ENCODE data around the gene VPS13D. TPM values are rescaled to one million over a fixed set of nuclear protein-coding genes. Genes with fewer than 3 reads are reported as not detected.

VPS13D gene
- total and polyA plus RNA-seq, 10 of the 15 experiments (the other 5 are each of a cell fraction or from before 2014, with no cell fraction given), result 1.4 to 16.9 (median 8.5) TPM

GRCh38 chr1:12202577-12202976 lies 27.3 kb upstream of the VPS13D start:
- H3K36me3 ChIP-seq (ENCODE audit: control insufficient read depth in 2 of 2, insufficient read depth in 2 of 2, low read length in 1 of 2), result peaks cover 13 to 35% of the 10 kb centered on the region in 2 experiments; a peak in 3 of 4 replicates
- ChIA-PET RAD21 (ENCODE audit: unreplicated experiment) (interaction anchor here (1.0 to 12.7 kb wide), 7 partner anchors 19 to 77 kb away, joined by 3 to 116 read pairs (median 8); no protein-coding TSS in a partner anchor), SMC1A (ENCODE audit: uncharacterized antibody, unreplicated experiment) (interaction anchor here (0.6 to 16.0 kb wide), 10 partner anchors 18 to 165 kb away, joined by 3 to 191 read pairs (median 5); no protein-coding TSS in a partner anchor), CTCF (interaction anchor here (1.0 to 8.5 kb wide), 5 partner anchors 20 to 77 kb away, joined by 3 to 104 read pairs (median 4); no protein-coding TSS in a partner anchor), POLR2A (interaction anchor here (1.1 to 6.0 kb wide), 4 partner anchors 36 to 53 kb away, joined by 3 to 53 read pairs (median 5); partner anchors contain the start of gene TNFRSF1B)
- H4K20me1 ChIP-seq (ENCODE audit: control insufficient read depth, insufficient read depth), result no peaks in the 10 kb centered on the region
- H3K9ac ChIP-seq (ENCODE audit: control insufficient read depth, insufficient read depth, low read length), result no peak overlapping the region
- TF ChIP-seq JUNB (IDR thresholded peaks at IDR 0.05) (no peak), RELA (IDR thresholded peaks at IDR 0.05; ENCODE audit: borderline replicate concordance, partially characterized antibody) (no peak), ZNF384 (IDR thresholded peaks at IDR 0.05; ENCODE audit: borderline replicate concordance, low read depth, low read length) (no peak)
- H3K27ac ChIP-seq (ENCODE audit: control insufficient read depth, insufficient read depth), result no peak overlapping the region
- H2AFZ ChIP-seq (ENCODE audit: control insufficient read depth, low read depth, low read length), result no peak overlapping the region
- FAIRE-seq (no peak), ATAC-seq (no peak), DNase-seq (ENCODE audit: low read depth, low spot score) (no peak)
- in situ Hi-C loops (cut with MboI) (no loop called here), intact Hi-C loops (cut with micrococcal nuclease; ENCODE audit: unreplicated experiment) (loop anchor here (10.0 kb wide), 1 partner anchor 218 kb away; the partner anchor contains the start of gene MFN2)
- H3K79me2 ChIP-seq (ENCODE audit: control insufficient read depth, insufficient read depth, low read length), result no peaks in the 10 kb centered on the region
- H3K4me3 ChIP-seq, result no peak overlapping the region
- no peak overlapping the region for H3K4me2 ChIP-seq (ENCODE audit: control insufficient read depth, insufficient read depth)
- no peaks in the 10 kb centered on the region; the same call in 2 of the 3 replicates for H3K9me3 ChIP-seq (replicated peaks; ENCODE audit: control insufficient read depth, insufficient read depth, low read length)
- BruUV-seq (replicated peaks), result no TSS peak
- WGBS (ENCODE audit: insufficient coverage, insufficient replicate concordance, low lambda C conversion rate, missing lambda C conversion rate), result 94% methylated on average over 4 of the region's 4 CpGs
- no peaks in the 10 kb centered on the region for H3K27me3 ChIP-seq (replicated peaks in 1 of 2; ENCODE audit: control insufficient read depth in 2 of 2, insufficient read depth in 2 of 2, low read length in 1 of 2)
- peaks cover 49% of the 10 kb centered on the region for H3K4me1 ChIP-seq (ENCODE audit: control insufficient read depth, insufficient read depth, low read length)

GRCh38 chr1:12203216-12204007 lies 26.4 kb upstream of the VPS13D start:
- H3K4me3 ChIP-seq, result no peak overlapping the region
- BruUV-seq (replicated peaks), result no TSS peak
- H3K9ac ChIP-seq (ENCODE audit: control insufficient read depth, insufficient read depth, low read length), result no peak overlapping the region
- H3K4me2 ChIP-seq (ENCODE audit: control insufficient read depth, insufficient read depth), result no peak overlapping the region
- H3K79me2 ChIP-seq (ENCODE audit: control insufficient read depth, insufficient read depth, low read length), result no peaks in the 10 kb centered on the region
- peaks cover 44% of the 10 kb centered on the region for H3K4me1 ChIP-seq (ENCODE audit: control insufficient read depth, insufficient read depth, low read length)
- FAIRE-seq (no peak), ATAC-seq (no peak), DNase-seq (ENCODE audit: low read depth, low spot score) (no peak)
- ChIA-PET CTCF (interaction anchor here (0.9 to 8.5 kb wide), 4 partner anchors 21 to 78 kb away, joined by 3 to 104 read pairs (median 4); no protein-coding TSS in a partner anchor), SMC1A (ENCODE audit: uncharacterized antibody, unreplicated experiment) (interaction anchor here (1.0 to 16.0 kb wide), 4 partner anchors 31 to 79 kb away, joined by 3 to 191 read pairs (median 10); no protein-coding TSS in a partner anchor), RAD21 (ENCODE audit: unreplicated experiment) (interaction anchor here (1.0 to 12.7 kb wide), 7 partner anchors 34 to 78 kb away, joined by 3 to 116 read pairs (median 8); no protein-coding TSS in a partner anchor), POLR2A (interaction anchor here (0.6 to 6.0 kb wide), 3 partner anchors 15 to 68 kb away, joined by 3 to 53 read pairs (median 3); no protein-coding TSS in a partner anchor)
- H3K27me3 ChIP-seq (replicated peaks in 1 of 2; ENCODE audit: control insufficient read depth in 2 of 2, insufficient read depth in 2 of 2, low read length in 1 of 2), result no peaks in the 10 kb centered on the region
- H4K20me1 ChIP-seq (ENCODE audit: control insufficient read depth, insufficient read depth), result no peaks in the 10 kb centered on the region
- H3K27ac ChIP-seq (ENCODE audit: control insufficient read depth, insufficient read depth), result peak overlapping the region; percentile 41; the same call in 1 of the 2 replicates
- H2AFZ ChIP-seq (ENCODE audit: control insufficient read depth, low read depth, low read length), result no peak overlapping the region
- in situ Hi-C loops (cut with MboI), result no loop called here
- no peaks in the 10 kb centered on the region for H3K9me3 ChIP-seq (replicated peaks; ENCODE audit: control insufficient read depth, insufficient read depth, low read length)
- H3K36me3 ChIP-seq (ENCODE audit: control insufficient read depth in 2 of 2, insufficient read depth in 2 of 2, low read length in 1 of 2), result peaks cover 13 to 33% of the 10 kb centered on the region in 2 experiments; a peak in 3 of 4 replicates
- intact Hi-C loops (cut with micrococcal nuclease; ENCODE audit: unreplicated experiment), result loop anchor here (10.0 kb wide), 1 partner anchor 219 kb away; the partner anchor contains the start of gene MFN2
- 90% methylated on average over 19 of the region's 20 CpGs for whole genome bisulfite sequencing (ENCODE audit: insufficient coverage, insufficient replicate concordance, low lambda C conversion rate, missing lambda C conversion rate)
- TF ChIP-seq SREBF2 (IDR thresholded peaks at IDR 0.05; ENCODE audit: low read length) (no peak), MLLT1 (IDR thresholded peaks at IDR 0.05) (peak; percentile 46; the same call in 1 of the 2 replicates), BMI1 (IDR thresholded peaks at IDR 0.05; ENCODE audit: borderline replicate concordance) (no peak), SPI1 (IDR thresholded peaks at IDR 0.05; ENCODE audit: borderline replicate concordance, insufficient read depth, low read depth, low read length) (no peak), FOXM1 (IDR thresholded peaks at IDR 0.05; ENCODE audit: low read depth, low read length) (no peak), ZNF24 (IDR thresholded peaks at IDR 0.05) (peak; percentile 83)
